Stomach (tissue), 4 donors: Measurements from ENCODE around the gene APOL2.

Experiments
- CTCF ChIP-seq, 7 experiments: fragments of 450-650 bp in 4 of 7; fragments of 200-600 bp in 3 of 7; sonication (generic) in 3 of 7; IDR thresholded peaks; one replicate each; pipeline ENCODE4 v1.5.1; 2016 to 2019; ENCODE audit warnings: antibody characterized with exemption in 7 of 7, control low read depth in 2 of 7, mild to moderate bottlenecking in 1 of 7
- EP300 ChIP-seq: sonication (generic); formaldehyde crosslinking; IDR thresholded peaks from one replicate; pipeline ENCODE4 v1.6.1; 2017; ENCODE audit warnings: antibody characterized with exemption
- POLR2A ChIP-seq, 4 donors: fragments of 450-650 bp; IDR thresholded peaks; one replicate each; pipeline ENCODE4 v1.6.1; 2016; ENCODE audit warnings: antibody characterized with exemption in 4 of 4, control low read depth in 2 of 4, mild to moderate bottlenecking in 1 of 4, moderate library complexity in 1 of 4
- POLR2AphosphoS5 ChIP-seq, 3 donors: sonication (generic); formaldehyde crosslinking; IDR thresholded peaks; one replicate each; pipeline ENCODE4 v1.6.1; 2016; ENCODE audit warnings: antibody characterized with exemption in 3 of 3

DNA sequence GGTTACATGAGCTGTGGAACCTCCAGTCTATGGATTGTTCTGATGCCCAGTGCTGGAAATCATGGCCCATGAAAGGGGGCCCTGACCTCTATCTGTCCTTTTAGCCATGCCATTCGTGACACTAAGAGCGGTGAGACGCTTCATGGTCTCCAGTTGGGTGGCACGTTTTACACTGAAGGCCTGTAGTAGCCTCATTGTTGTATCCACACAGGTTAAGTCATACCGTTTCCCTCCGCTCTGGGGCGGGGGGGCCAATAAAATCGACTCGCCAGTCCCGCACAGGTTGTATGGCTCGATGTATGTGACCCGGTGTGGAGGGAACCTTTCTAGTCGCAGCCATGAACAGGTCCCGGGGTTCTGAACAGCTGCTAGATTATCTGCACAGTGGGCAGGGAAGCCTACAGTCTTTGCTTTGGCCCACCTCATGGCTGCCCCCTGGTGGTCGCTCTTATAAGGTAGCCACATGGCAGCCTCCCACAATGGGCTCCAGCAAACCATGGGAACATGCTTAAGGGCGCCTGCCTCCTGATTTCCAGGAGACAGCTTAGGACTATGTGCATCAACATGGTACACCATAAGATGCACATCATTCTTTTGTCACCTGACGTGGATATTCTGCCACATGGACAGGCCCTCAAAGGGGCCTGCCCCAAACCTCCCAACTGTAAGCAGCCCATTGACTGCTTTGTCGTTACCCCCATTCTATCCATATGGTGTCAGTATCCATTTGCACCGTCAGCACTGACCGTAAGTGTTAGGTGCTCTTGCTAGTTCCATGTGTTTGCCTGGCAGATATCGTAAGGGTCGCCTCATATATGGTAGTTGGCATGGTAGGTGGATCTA lies 59.1 kb downstream of the APOL2 start:
- peak in 5 of 7 experiments; percentile 77 to 90 (median 89) for TF ChIP-seq CTCF (IDR thresholded peaks at IDR 0.05)
- no peak for TF ChIP-seq EP300
- no peak for TF ChIP-seq POLR2A (IDR thresholded peaks at IDR 0.05)
- TF ChIP-seq POLR2AphosphoS5 (IDR thresholded peaks at IDR 0.05): peak in 1 of 3 donors; percentile 46
